ENCODE results near the gene AOPEP. TPM values are rescaled to one million over a fixed set of nuclear protein-coding genes. Genes with fewer than 3 reads are reported as not detected.

AOPEP gene
- total RNA-seq, 1 experiment from 2014 or later = 36.4 TPM

DNA sequence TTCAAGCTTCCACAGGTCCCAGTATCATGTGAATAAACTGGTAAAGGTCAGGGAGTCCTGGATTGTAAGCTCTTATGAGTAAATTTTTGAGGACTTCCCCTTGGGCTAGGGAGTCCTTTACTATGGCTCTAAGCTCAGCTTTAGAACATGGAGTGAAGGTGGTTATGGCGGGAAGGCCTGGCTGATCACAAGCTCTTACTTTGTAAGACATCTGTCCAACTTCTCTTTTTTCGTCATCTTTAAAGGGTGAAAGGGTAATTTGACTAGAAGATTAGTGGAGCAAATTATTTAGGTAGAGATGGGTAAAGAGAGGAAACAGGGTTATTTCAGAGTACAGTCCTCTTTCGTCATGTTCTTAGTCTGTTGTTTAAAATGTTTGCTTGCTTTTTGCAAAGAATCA is 155.4 kb downstream of the AOPEP start:
- Histone ChIP-seq H3K4me1 (ENCODE audit: control insufficient read depth, insufficient read depth, low read length) (peaks cover 22% of the 10 kb centered on the region), H3K27ac (ENCODE audit: low read length) (peak overlapping the region; percentile 66), H3K27me3 (ENCODE audit: control insufficient read depth, insufficient read depth, low read length) (no peaks in the 10 kb centered on the region), H3K4me3 (ENCODE audit: low read depth in 2 of 2, low read length in 2 of 2) (no peak overlapping the region), H3K9me3 (ENCODE audit: control insufficient read depth, insufficient read depth, low read depth, low read length) (no peaks in the 10 kb centered on the region), H3K36me3 (ENCODE audit: control insufficient read depth, insufficient read depth, low read length) (no peaks in the 10 kb centered on the region)
- no TSS peak for BruUV-seq (replicated peaks)
- CTCF ChIA-PET = no interaction called here
- no peak for TF ChIP-seq SIN3A (IDR thresholded peaks at IDR 0.05; ENCODE audit: borderline replicate concordance, insufficient read depth, low read depth, low read length)
- TF ChIP-seq, protein P1, sequence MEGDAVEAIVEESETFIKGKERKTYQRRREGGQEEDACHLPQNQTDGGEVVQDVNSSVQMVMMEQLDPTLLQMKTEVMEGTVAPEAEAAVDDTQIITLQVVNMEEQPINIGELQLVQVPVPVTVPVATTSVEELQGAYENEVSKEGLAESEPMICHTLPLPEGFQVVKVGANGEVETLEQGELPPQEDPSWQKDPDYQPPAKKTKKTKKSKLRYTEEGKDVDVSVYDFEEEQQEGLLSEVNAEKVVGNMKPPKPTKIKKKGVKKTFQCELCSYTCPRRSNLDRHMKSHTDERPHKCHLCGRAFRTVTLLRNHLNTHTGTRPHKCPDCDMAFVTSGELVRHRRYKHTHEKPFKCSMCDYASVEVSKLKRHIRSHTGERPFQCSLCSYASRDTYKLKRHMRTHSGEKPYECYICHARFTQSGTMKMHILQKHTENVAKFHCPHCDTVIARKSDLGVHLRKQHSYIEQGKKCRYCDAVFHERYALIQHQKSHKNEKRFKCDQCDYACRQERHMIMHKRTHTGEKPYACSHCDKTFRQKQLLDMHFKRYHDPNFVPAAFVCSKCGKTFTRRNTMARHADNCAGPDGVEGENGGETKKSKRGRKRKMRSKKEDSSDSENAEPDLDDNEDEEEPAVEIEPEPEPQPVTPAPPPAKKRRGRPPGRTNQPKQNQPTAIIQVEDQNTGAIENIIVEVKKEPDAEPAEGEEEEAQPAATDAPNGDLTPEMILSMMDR (IDR thresholded peaks at IDR 0.05) = no peak
- no peak for TF ChIP-seq POLR2AphosphoS5 (IDR thresholded peaks at IDR 0.05; ENCODE audit: low read depth, low read length)
- TF ChIP-seq, protein P2, sequence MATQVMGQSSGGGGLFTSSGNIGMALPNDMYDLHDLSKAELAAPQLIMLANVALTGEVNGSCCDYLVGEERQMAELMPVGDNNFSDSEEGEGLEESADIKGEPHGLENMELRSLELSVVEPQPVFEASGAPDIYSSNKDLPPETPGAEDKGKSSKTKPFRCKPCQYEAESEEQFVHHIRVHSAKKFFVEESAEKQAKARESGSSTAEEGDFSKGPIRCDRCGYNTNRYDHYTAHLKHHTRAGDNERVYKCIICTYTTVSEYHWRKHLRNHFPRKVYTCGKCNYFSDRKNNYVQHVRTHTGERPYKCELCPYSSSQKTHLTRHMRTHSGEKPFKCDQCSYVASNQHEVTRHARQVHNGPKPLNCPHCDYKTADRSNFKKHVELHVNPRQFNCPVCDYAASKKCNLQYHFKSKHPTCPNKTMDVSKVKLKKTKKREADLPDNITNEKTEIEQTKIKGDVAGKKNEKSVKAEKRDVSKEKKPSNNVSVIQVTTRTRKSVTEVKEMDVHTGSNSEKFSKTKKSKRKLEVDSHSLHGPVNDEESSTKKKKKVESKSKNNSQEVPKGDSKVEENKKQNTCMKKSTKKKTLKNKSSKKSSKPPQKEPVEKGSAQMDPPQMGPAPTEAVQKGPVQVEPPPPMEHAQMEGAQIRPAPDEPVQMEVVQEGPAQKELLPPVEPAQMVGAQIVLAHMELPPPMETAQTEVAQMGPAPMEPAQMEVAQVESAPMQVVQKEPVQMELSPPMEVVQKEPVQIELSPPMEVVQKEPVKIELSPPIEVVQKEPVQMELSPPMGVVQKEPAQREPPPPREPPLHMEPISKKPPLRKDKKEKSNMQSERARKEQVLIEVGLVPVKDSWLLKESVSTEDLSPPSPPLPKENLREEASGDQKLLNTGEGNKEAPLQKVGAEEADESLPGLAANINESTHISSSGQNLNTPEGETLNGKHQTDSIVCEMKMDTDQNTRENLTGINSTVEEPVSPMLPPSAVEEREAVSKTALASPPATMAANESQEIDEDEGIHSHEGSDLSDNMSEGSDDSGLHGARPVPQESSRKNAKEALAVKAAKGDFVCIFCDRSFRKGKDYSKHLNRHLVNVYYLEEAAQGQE (IDR thresholded peaks at IDR 0.05; ENCODE audit: insufficient read depth in 1 of 2, low read depth in 2 of 2, low read length in 1 of 2) = no peak
- no peak for TF ChIP-seq TCF7L2 (IDR thresholded peaks at IDR 0.05; ENCODE audit: low read depth, low read length)
- intact Hi-C loops (cut with micrococcal nuclease; ENCODE audit: unreplicated experiment) (no loop called here), in situ Hi-C loops (cut with HindIII; ENCODE audit: low pct_unique_long_range_greater_than_20kb, low sequenced_read_pairs) (no loop called here)
- ATAC-seq (no peak), DNase-seq (ENCODE audit: low read depth, low spot score) (no peak)
- POLR2A ChIA-PET = no interaction called here

DNA sequence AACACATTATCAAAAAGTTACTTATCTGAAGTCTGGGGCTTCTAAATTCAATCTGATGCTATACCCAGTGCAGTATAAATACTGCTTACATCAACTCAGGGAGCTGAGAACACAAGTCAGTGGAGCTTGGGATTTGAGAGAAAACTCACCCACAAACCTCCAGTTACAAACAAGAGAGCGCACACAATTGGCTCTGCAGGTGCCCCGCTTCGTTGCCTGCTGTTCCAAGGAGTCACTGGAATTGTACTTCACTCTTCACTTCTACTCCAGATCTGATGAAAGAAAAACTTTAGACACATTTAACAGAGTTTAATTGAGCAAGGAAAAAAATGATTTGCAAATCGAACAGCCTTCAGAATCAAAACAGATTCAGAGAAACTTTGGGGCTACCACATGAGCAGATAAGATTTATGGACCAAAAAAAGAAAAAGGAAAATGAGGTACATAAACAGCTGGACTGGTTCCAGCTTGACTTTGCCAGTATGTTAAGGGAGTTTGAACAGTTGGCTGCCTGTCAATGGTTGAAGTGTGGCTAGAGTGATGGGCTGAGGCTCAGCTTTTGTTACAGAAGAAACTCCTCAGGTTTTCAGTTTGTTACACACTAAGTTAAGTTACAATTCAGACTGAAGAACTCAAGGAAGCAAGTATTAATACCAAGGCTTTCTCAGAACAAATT is 156.6 kb downstream of the AOPEP start:
- ATAC-seq = no peak
- Histone ChIP-seq H3K9me3 (ENCODE audit: control insufficient read depth, insufficient read depth, low read depth, low read length) (no peaks in the 10 kb centered on the region), H3K27ac (ENCODE audit: low read length) (peak overlapping the region; percentile 46), H3K4me1 (ENCODE audit: control insufficient read depth, insufficient read depth, low read length) (peaks cover 26% of the 10 kb centered on the region), H3K4me3 (ENCODE audit: low read depth in 2 of 2, low read length in 2 of 2) (no peak overlapping the region), H3K36me3 (ENCODE audit: control insufficient read depth, insufficient read depth, low read length) (no peaks in the 10 kb centered on the region), H3K27me3 (ENCODE audit: control insufficient read depth, insufficient read depth, low read length) (no peaks in the 10 kb centered on the region)
- no peak for TF ChIP-seq POLR2AphosphoS5 (IDR thresholded peaks at IDR 0.05; ENCODE audit: low read depth, low read length)
- TF ChIP-seq, protein P1 (IDR thresholded peaks at IDR 0.05) = no peak
- TF ChIP-seq TCF7L2 (IDR thresholded peaks at IDR 0.05; ENCODE audit: low read depth, low read length) = no peak
- TF ChIP-seq, protein P2 (IDR thresholded peaks at IDR 0.05; ENCODE audit: insufficient read depth in 1 of 2, low read depth in 2 of 2, low read length in 1 of 2) = no peak
- no peak for TF ChIP-seq SIN3A (IDR thresholded peaks at IDR 0.05; ENCODE audit: borderline replicate concordance, insufficient read depth, low read depth, low read length)
- no TSS peak for BruUV-seq (replicated peaks)
- intact Hi-C loops (cut with micrococcal nuclease; ENCODE audit: unreplicated experiment) = no loop called here
- DNase-seq (ENCODE audit: low read depth, low spot score) = no peak
- in situ Hi-C loops (cut with HindIII; ENCODE audit: low pct_unique_long_range_greater_than_20kb, low sequenced_read_pairs) = no loop called here
- ChIA-PET POLR2A (no interaction called here), CTCF (no interaction called here)

Data from Panc1 (cell line).